ENCODE results near the gene GLOD5.

DNA sequence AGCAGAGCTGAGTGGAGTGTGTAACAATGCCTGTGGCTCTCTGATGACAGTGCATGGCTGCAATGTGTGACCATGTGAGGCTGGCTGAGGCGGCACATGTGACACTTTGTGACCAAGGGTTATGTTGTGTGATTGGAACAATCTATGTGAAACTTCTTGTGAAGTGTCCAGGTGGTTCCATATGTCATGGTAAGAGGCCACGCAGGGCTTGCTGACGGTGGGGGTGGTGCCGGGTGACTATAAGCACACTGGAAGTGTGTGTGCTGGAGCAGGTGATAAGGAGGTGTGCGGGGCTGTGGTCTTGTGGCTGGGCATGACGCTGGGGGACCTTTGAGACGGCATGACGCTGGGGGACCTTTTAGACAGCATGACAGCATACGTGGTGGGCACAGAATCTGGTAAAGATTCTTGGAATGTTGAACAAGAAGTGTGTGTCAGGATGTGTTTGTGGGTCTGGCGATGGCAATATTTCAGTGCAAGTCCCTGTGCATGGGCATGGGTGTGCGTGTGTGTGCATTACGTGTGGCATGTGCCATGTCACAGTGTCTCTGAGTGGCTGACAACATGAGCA, 32.9 kb downstream of the GLOD5 start:
- no peak for TF ChIP-seq TAF1 (IDR thresholded peaks at IDR 0.05; ENCODE audit: borderline replicate concordance, low read depth, low read length)
- no peak for TF ChIP-seq POLR2A (IDR thresholded peaks at IDR 0.05; ENCODE audit: low read depth, low read length)
- TF ChIP-seq POLR2AphosphoS5 (IDR thresholded peaks at IDR 0.05; ENCODE audit: low read depth, low read length) = no peak

Measured in GM12892 (cell line).